GM13977 (cell line): ENCODE data around the gene SERPINH1.

Experiments used
- DNase-seq: peaks from one replicate; pipeline ENCODE4 v3.0.0; 2012; ENCODE audit warnings: low spot score
- CTCF ChIP-seq: IDR thresholded peaks from 2 replicates; pipeline ENCODE4 v1.5.1; 2012; ENCODE audit warnings: mild to moderate bottlenecking, control low read depth; ENCODE audit not compliant: insufficient read depth; ENCODE audit errors: extremely low read depth, missing control alignments
- in situ Hi-C: fragments of 300-500 bp; cut with MboI; formaldehyde crosslinking; loops from one replicate; pipeline ENCODE4 v1.12.0; 2022; ENCODE audit warnings: low sequenced_read_pairs, low pct_unique_long_range_greater_than_20kb, mixed read lengths, inconsistent platforms; ENCODE audit not compliant: unreplicated experiment

Gene SERPINH1

GRCh38 chr11:75518771-75519653, 43.0 kb upstream of the SERPINH1 start:
- no peak for DNase-seq
- in situ Hi-C loops: no loop called here
- TF ChIP-seq CTCF: no peak

GRCh38 chr11:75520688-75521087, 41.4 kb upstream of the SERPINH1 start:
- no peak for TF ChIP-seq CTCF
- DNase-seq: no peak
- in situ Hi-C loops: no loop called here

- no peak for TF ChIP-seq CTCF
- in situ Hi-C loops: no loop called here
- DNase-seq: no peak
Observed at GRCh38 chr11:75522286-75523044, 39.6 kb upstream of the SERPINH1 start.

GRCh38 chr11:75523189-75523588, 38.9 kb upstream of the SERPINH1 start:
- no peak for TF ChIP-seq CTCF
- peak; percentile 42 for DNase-seq
- in situ Hi-C loops: no loop called here

- no peak for TF ChIP-seq CTCF
- peak; percentile 55 for DNase-seq
- in situ Hi-C loops: no loop called here
Observed at GRCh38 chr11:75523811-75524664, 38.0 kb upstream of the SERPINH1 start.

GRCh38 chr11:75524665-75525432, 37.2 kb upstream of the SERPINH1 start:
- no peak for TF ChIP-seq CTCF
- DNase-seq: peak; percentile 56
- in situ Hi-C loops: no loop called here
